ENCODE data around the gene SNTA1. TPM values are rescaled to one million over a fixed set of nuclear protein-coding genes. Genes with fewer than 3 reads are reported as not detected.

The SNTA1 gene
- polyA plus RNA-seq, 1 of the 3 experiments (the other 2 are of a cell fraction), result 11.2 TPM

- no peak for DNase-seq
- no peaks in the 10 kb centered on the region; the same call in 1 of the 2 replicates for H3K79me2 ChIP-seq (ENCODE audit: insufficient read depth)
- 70% methylated on average over 3 of the region's 4 CpGs for WGBS (ENCODE audit: low lambda C conversion rate)
- H3K9ac ChIP-seq, result no peak overlapping the region
- peaks cover 17 to 53% of the 10 kb centered on the region in 2 experiments for H3K36me3 ChIP-seq (replicated peaks in 1 of 2; ENCODE audit: control insufficient read depth in 1 of 2, insufficient read depth in 2 of 2, low read length in 1 of 2)
- H3K4me1 ChIP-seq (ENCODE audit: control insufficient read depth in 1 of 2, insufficient read depth in 2 of 2, low read depth in 1 of 2, low read length in 1 of 2), result no peaks in the 10 kb centered on the region; a peak in 1 of 4 replicates
- H3K4me3 ChIP-seq (ENCODE audit: low read depth in 2 of 2, low read length in 1 of 2), result no peak overlapping the region
- no peaks in the 10 kb centered on the region for H3K9me3 ChIP-seq
- H4K20me1 ChIP-seq (ENCODE audit: insufficient read depth), result no peaks in the 10 kb centered on the region
- peak overlapping the region in 1 of 2 experiments; percentile 11; a peak in 1 of 4 replicates for H3K27ac ChIP-seq (ENCODE audit: low read depth in 2 of 2, low read length in 1 of 2)
- H2AFZ ChIP-seq (ENCODE audit: low read depth), result no peak overlapping the region
- peaks cover 12% of the 10 kb centered on the region for H3F3A ChIP-seq (replicated peaks; ENCODE audit: insufficient read depth)
- POLR2A ChIA-PET, result no interaction called here
- no peaks in the 10 kb centered on the region for H3K9me2 ChIP-seq
- H3K27me3 ChIP-seq (ENCODE audit: insufficient read depth), result no peaks in the 10 kb centered on the region
- TF ChIP-seq SMC3 (IDR thresholded peaks at IDR 0.05; ENCODE audit: low read depth, low read length) (no peak), NFIC (IDR thresholded peaks at IDR 0.05; ENCODE audit: borderline replicate concordance) (no peak), GATA2 (CRISPR knock-in tag; IDR thresholded peaks at IDR 0.05) (no peak), MXI1 (IDR thresholded peaks at IDR 0.05; ENCODE audit: low read depth, low read length) (no peak), FOSL2 (IDR thresholded peaks at IDR 0.05; ENCODE audit: borderline replicate concordance, low read depth) (no peak), EP300 (IDR thresholded peaks at IDR 0.05; ENCODE audit: borderline replicate concordance in 1 of 2, low read depth in 1 of 2, low read length in 1 of 2) (no peak), MAX (IDR thresholded peaks at IDR 0.05; ENCODE audit: low read depth) (no peak), EZH2phosphoT487 (IDR thresholded peaks at IDR 0.05; ENCODE audit: borderline replicate concordance, low read depth) (no peak), JUND (IDR thresholded peaks at IDR 0.05) (no peak), RXRA (IDR thresholded peaks at IDR 0.05; ENCODE audit: borderline replicate concordance, low read depth) (no peak), CHD2 (IDR thresholded peaks at IDR 0.05; ENCODE audit: low read length, partially characterized antibody) (no peak), TCF12 (IDR thresholded peaks at IDR 0.05) (no peak), USF1 (IDR thresholded peaks at IDR 0.05; ENCODE audit: borderline replicate concordance, low read depth) (no peak), RAD21 (IDR thresholded peaks at IDR 0.05; ENCODE audit: low read length) (no peak), TAF1 (IDR thresholded peaks at IDR 0.05; ENCODE audit: borderline replicate concordance, low read depth, low read length) (no peak), POLR2AphosphoS5 (IDR thresholded peaks at IDR 0.05; ENCODE audit: low read depth, low read length) (no peak), RCOR1 (IDR thresholded peaks at IDR 0.05; ENCODE audit: low read length) (no peak), RFX5 (IDR thresholded peaks at IDR 0.05; ENCODE audit: low read length) (no peak)
- CTCF ChIA-PET, result interaction anchor here (1.7 kb wide), 1 partner anchor 23 kb away, joined by 6 read pairs; no protein-coding TSS in a partner anchor
- no peak overlapping the region for H3K4me2 ChIP-seq
These were observed 70.5 kb downstream of the SNTA1 start for GRCh38 chr20:33372993-33373441.

GRCh38 chr20:33370291-33370690 is 73.3 kb downstream of the SNTA1 start:
- no peak for TF ChIP-seq EP300 (IDR thresholded peaks at IDR 0.05; ENCODE audit: borderline replicate concordance in 1 of 2, low read depth in 1 of 2, low read length in 1 of 2)
- no peak for TF ChIP-seq TEAD4 (IDR thresholded peaks at IDR 0.05; ENCODE audit: borderline replicate concordance, insufficient read depth)
- TF ChIP-seq JUND (IDR thresholded peaks at IDR 0.05), result no peak
- no peak for TF ChIP-seq TCF12 (IDR thresholded peaks at IDR 0.05)
- TF ChIP-seq RFX5 (IDR thresholded peaks at IDR 0.05; ENCODE audit: low read length), result no peak
- TF ChIP-seq USF2 (IDR thresholded peaks at IDR 0.05; ENCODE audit: borderline replicate concordance, low read depth, low read length), result no peak
- no peak for TF ChIP-seq RAD21 (IDR thresholded peaks at IDR 0.05; ENCODE audit: low read length)
- no peak for TF ChIP-seq GATA2 (CRISPR knock-in tag; IDR thresholded peaks at IDR 0.05)
- no peak for TF ChIP-seq NFIC (IDR thresholded peaks at IDR 0.05; ENCODE audit: borderline replicate concordance)
- TF ChIP-seq PBX3 (IDR thresholded peaks at IDR 0.05), result no peak
- no peak for TF ChIP-seq SMC3 (IDR thresholded peaks at IDR 0.05; ENCODE audit: low read depth, low read length)
- no peak for TF ChIP-seq MAX (IDR thresholded peaks at IDR 0.05; ENCODE audit: low read depth)
- H3K36me3 ChIP-seq (replicated peaks in 1 of 2; ENCODE audit: control insufficient read depth in 1 of 2, insufficient read depth in 2 of 2, low read length in 1 of 2), result peaks cover 29 to 53% of the 10 kb centered on the region in 2 experiments
- no peak for DNase-seq

More at GRCh38 chr20:33370291-33370690, 73.3 kb downstream of the SNTA1 start:
- Histone ChIP-seq H3K27me3 (ENCODE audit: insufficient read depth) (no peaks in the 10 kb centered on the region), H3K27ac (ENCODE audit: low read depth in 2 of 2, low read length in 1 of 2) (no peak overlapping the region), H4K20me1 (ENCODE audit: insufficient read depth) (no peaks in the 10 kb centered on the region), H3K9me2 (no peaks in the 10 kb centered on the region), H3K9ac (no peak overlapping the region), H3K4me3 (ENCODE audit: low read depth in 2 of 2, low read length in 1 of 2) (no peak overlapping the region), H3K4me1 (ENCODE audit: control insufficient read depth in 1 of 2, insufficient read depth in 2 of 2, low read depth in 1 of 2, low read length in 1 of 2) (no peaks in the 10 kb centered on the region; a peak in 1 of 4 replicates), H2AFZ (ENCODE audit: low read depth) (no peak overlapping the region), H3F3A (replicated peaks; ENCODE audit: insufficient read depth) (peaks cover 12% of the 10 kb centered on the region), H3K9me3 (no peaks in the 10 kb centered on the region), H3K79me2 (ENCODE audit: insufficient read depth) (no peaks in the 10 kb centered on the region; the same call in 1 of the 2 replicates), H3K4me2 (no peak overlapping the region)
- 95% methylated on average over 8 of the region's 8 CpGs for WGBS (ENCODE audit: low lambda C conversion rate)
- POLR2A ChIA-PET, result no interaction called here
- CTCF ChIA-PET, result no interaction called here

Data from SK-N-SH (cell line).